BLaER1 treated with 17β-estradiol and CSF1 and Interleukin-3, amounts not matched to agents 10 nM and 100 nM (cell line): Measurements from ENCODE around the gene COL23A1.
"Not testable (repeated sequence)": the region's sequence is repeated elsewhere in the genome, so short reads cannot be mapped to it uniquely, and the experiment has no call there.

Experiments
- H3K27ac ChIP-seq, 11 experiments: shearing (Covaris generic); formaldehyde crosslinking; 2 replicates each; pipeline ENCODE4 v1.8.1; 2022
- H3K27me3 ChIP-seq, 11 experiments: shearing (Covaris generic); formaldehyde crosslinking; 2 replicates each; pipeline ENCODE4 v1.8.1; 2022
- H3K36me3 ChIP-seq, 11 experiments: shearing (Covaris generic); formaldehyde crosslinking; 2 replicates each; pipeline ENCODE4 v1.8.1; 2022
- H3K4me1 ChIP-seq, 10 experiments: shearing (Covaris generic); formaldehyde crosslinking; 2 replicates each; pipeline ENCODE4 v1.8.1; 2022
- H3K4me2 ChIP-seq, 11 experiments: shearing (Covaris generic); formaldehyde crosslinking; 2 replicates each; pipeline ENCODE4 v1.8.1; 2022
- H3K4me3 ChIP-seq, 10 experiments: shearing (Covaris generic); formaldehyde crosslinking; 2 replicates each; pipeline ENCODE4 v1.8.1; 2022
- H3K9ac ChIP-seq, 11 experiments: shearing (Covaris generic); formaldehyde crosslinking; 2 replicates each; pipeline ENCODE4 v1.8.1; 2022
- H3K9me3 ChIP-seq, 11 experiments: shearing (Covaris generic); formaldehyde crosslinking; replicated peaks in 1 of 11; 2 replicates each; pipeline ENCODE4 v1.8.1; 2022
- H4K20me1 ChIP-seq, 11 experiments: shearing (Covaris generic); formaldehyde crosslinking; 2 replicates each; pipeline ENCODE4 v1.8.1; 2022
- Cebpa-rat ChIP-seq, 11 experiments: shearing (Covaris generic); IDR thresholded peaks; 2 replicates each; pipeline ENCODE4 v1.8.1; 2022

The COL23A1 gene

GRCh38 chr5:178595750-178596149 lies 5.6 kb upstream of the COL23A1 start:
- no peak overlapping the region for H3K27ac ChIP-seq
- H3K9ac ChIP-seq, result no peak overlapping the region
- peaks cover 0 to 4% (median 2%) of the 10 kb centered on the region in 10 experiments; a peak in 7 of 20 replicates for H3K4me1 ChIP-seq
- H3K9me3 ChIP-seq, result peaks cover 38 to 63% (median 53%) of the 10 kb centered on the region in 11 experiments
- peaks cover 0 to 13% (median 0%) of the 10 kb centered on the region in 11 experiments; a peak in 4 of 22 replicates for H4K20me1 ChIP-seq
- no peak overlapping the region; a peak in 1 of 20 replicates for H3K4me3 ChIP-seq
- no peak for TF ChIP-seq Cebpa-rat (IDR thresholded peaks at IDR 0.05)
- H3K27me3 ChIP-seq, result peaks cover 16 to 26% (median 22%) of the 10 kb centered on the region in 11 experiments
- peaks cover 54 to 66% (median 64%) of the 10 kb centered on the region in 11 experiments for H3K36me3 ChIP-seq
- H3K4me2 ChIP-seq, result no peak overlapping the region

- H4K20me1 ChIP-seq, result peaks cover 0 to 16% (median 4%) of the 10 kb centered on the region in 11 experiments; a peak in 6 of 22 replicates
- no peak overlapping the region for H3K4me2 ChIP-seq
- peaks cover 48 to 60% (median 58%) of the 10 kb centered on the region in 11 experiments for H3K36me3 ChIP-seq
- peaks cover 22 to 32% (median 28%) of the 10 kb centered on the region in 11 experiments for H3K27me3 ChIP-seq
- TF ChIP-seq Cebpa-rat (IDR thresholded peaks at IDR 0.05), result no peak
- H3K9ac ChIP-seq, result no peak overlapping the region
- H3K4me1 ChIP-seq, result peaks cover 0 to 10% (median 8%) of the 10 kb centered on the region in 10 experiments; a peak in 12 of 20 replicates
- H3K27ac ChIP-seq, result no peak overlapping the region
- H3K4me3 ChIP-seq, result no peak overlapping the region; a peak in 1 of 20 replicates
- peaks cover 38 to 58% (median 50%) of the 10 kb centered on the region in 11 experiments for H3K9me3 ChIP-seq
Measured at GRCh38 chr5:178595150-178595549, 5.0 kb upstream of the COL23A1 start.

GRCh38 chr5:178590924-178591423 lies 781 bp upstream of the COL23A1 start:
- Histone ChIP-seq H3K4me1 (peaks cover 20 to 34% (median 20%) of the 10 kb centered on the region in 10 experiments), H3K36me3 (peaks cover 13 to 22% (median 20%) of the 10 kb centered on the region in 11 experiments), H3K9me3 (peaks cover 13 to 23% (median 21%) of the 10 kb centered on the region in 11 experiments), H3K9ac (0 out of 22 replicates have a peak overlapping the region, but pooled peaks of 3 of the 11 experiments have one; percentile 61 to 69 (median 65)), H3K27me3 (peaks cover 51 to 66% (median 59%) of the 10 kb centered on the region in 11 experiments), H4K20me1 (peaks cover 0 to 35% (median 19%) of the 10 kb centered on the region in 11 experiments; a peak in 10 of 22 replicates), H3K27ac (no peak overlapping the region), H3K4me2 (peak overlapping the region; percentile 91 to 100 (median 99)), H3K4me3 (peak overlapping the region in 5 of 10 experiments; percentile 63 to 73 (median 66); a peak in 6 of 20 replicates)
- TF ChIP-seq Cebpa-rat (IDR thresholded peaks at IDR 0.05), result no peak

- peaks cover 5 to 13% (median 12%) of the 10 kb centered on the region in 11 experiments; a peak in 21 of 22 replicates for H3K9me3 ChIP-seq
- peak overlapping the region; percentile 41 to 71 (median 65); a peak in 21 of 22 replicates for H3K9ac ChIP-seq
- peak overlapping the region; percentile 58 to 73 (median 67) for H3K4me3 ChIP-seq
- H3K27me3 ChIP-seq, result peaks cover 51 to 66% (median 59%) of the 10 kb centered on the region in 11 experiments
- H4K20me1 ChIP-seq, result peaks cover 0 to 35% (median 19%) of the 10 kb centered on the region in 11 experiments; a peak in 10 of 22 replicates
- H3K27ac ChIP-seq, result peak overlapping the region in 5 of 11 experiments; percentile 13 to 57 (median 39); a peak in 8 of 22 replicates
- peaks cover 0 to 8% (median 6%) of the 10 kb centered on the region in 11 experiments; a peak in 11 of 22 replicates for H3K36me3 ChIP-seq
- no peak for TF ChIP-seq Cebpa-rat (IDR thresholded peaks at IDR 0.05)
- H3K4me2 ChIP-seq, result peak overlapping the region; percentile 91 to 100 (median 99)
- H3K4me1 ChIP-seq, result peaks cover 20 to 34% (median 20%) of the 10 kb centered on the region in 10 experiments
Measured at GRCh38 chr5:178589180-178590140, 733 bp downstream of the COL23A1 start.

- H3K9me3 ChIP-seq, result peaks cover 5 to 8% (median 6%) of the 10 kb centered on the region in 11 experiments; a peak in 21 of 22 replicates
- peaks cover 20 to 34% (median 20%) of the 10 kb centered on the region in 10 experiments for H3K4me1 ChIP-seq
- TF ChIP-seq Cebpa-rat (IDR thresholded peaks at IDR 0.05), result no peak
- H3K9ac ChIP-seq, result no peak overlapping the region
- no peak overlapping the region for H3K27ac ChIP-seq
- H3K36me3 ChIP-seq, result peaks cover 0 to 2% (median 0%) of the 10 kb centered on the region in 11 experiments; a peak in 1 of 22 replicates
- H3K4me3 ChIP-seq, result peak overlapping the region in 4 of 10 experiments; percentile 66 to 73 (median 68); a peak in 5 of 20 replicates
- H3K4me2 ChIP-seq, result peak overlapping the region in 8 of 11 experiments; percentile 98 to 100 (median 99); a peak in 12 of 22 replicates
- peaks cover 51 to 66% (median 59%) of the 10 kb centered on the region in 11 experiments for H3K27me3 ChIP-seq
- H4K20me1 ChIP-seq, result peaks cover 0 to 35% (median 19%) of the 10 kb centered on the region in 11 experiments; a peak in 10 of 22 replicates
Measured at GRCh38 chr5:178588769-178589168, 1.4 kb downstream of the COL23A1 start.

GRCh38 chr5:178587763-178588611 lies 2.2 kb downstream of the COL23A1 start:
- Histone ChIP-seq H3K4me1 (peaks cover 20 to 34% (median 20%) of the 10 kb centered on the region in 10 experiments), H3K4me3 (no peak overlapping the region), H3K9ac (no peak overlapping the region), H3K9me3 (peaks cover 5 to 8% (median 6%) of the 10 kb centered on the region in 11 experiments; a peak in 21 of 22 replicates), H3K4me2 (peak overlapping the region in 5 of 11 experiments; percentile 15 to 100 (median 99); a peak in 9 of 22 replicates), H3K36me3 (no peaks in the 10 kb centered on the region), H4K20me1 (peaks cover 0 to 35% (median 19%) of the 10 kb centered on the region in 11 experiments; a peak in 10 of 22 replicates), H3K27me3 (peaks cover 51 to 63% (median 59%) of the 10 kb centered on the region in 11 experiments), H3K27ac (no peak overlapping the region)
- no peak for TF ChIP-seq Cebpa-rat (IDR thresholded peaks at IDR 0.05)

GRCh38 chr5:178586396-178586795 lies 3.8 kb downstream of the COL23A1 start:
- Histone ChIP-seq H3K9me3 (peaks cover 5 to 8% (median 6%) of the 10 kb centered on the region in 11 experiments; a peak in 21 of 22 replicates), H3K27ac (no peak overlapping the region), H3K4me3 (no peak overlapping the region), H4K20me1 (peaks cover 0 to 25% (median 12%) of the 10 kb centered on the region in 11 experiments; a peak in 9 of 22 replicates), H3K27me3 (peaks cover 40 to 47% (median 43%) of the 10 kb centered on the region in 11 experiments), H3K36me3 (no peaks in the 10 kb centered on the region), H3K4me2 (no peak overlapping the region), H3K9ac (no peak overlapping the region), H3K4me1 (peaks cover 20 to 34% (median 20%) of the 10 kb centered on the region in 10 experiments)
- no peak for TF ChIP-seq Cebpa-rat (IDR thresholded peaks at IDR 0.05)

- not testable (repeated sequence) for H3K9ac ChIP-seq, H3K4me3 ChIP-seq, H3K27ac ChIP-seq, H3K9me3 ChIP-seq, H3K4me2 ChIP-seq, H3K36me3 ChIP-seq
- H3K27me3 ChIP-seq, result peaks cover 30 to 37% (median 34%) of the 10 kb centered on the region in 11 experiments
- H3K4me1 ChIP-seq, result peaks cover 13 to 28% (median 17%) of the 10 kb centered on the region in 10 experiments
- peaks cover 0 to 22% (median 10%) of the 10 kb centered on the region in 11 experiments; a peak in 8 of 22 replicates for H4K20me1 ChIP-seq
Measured at GRCh38 chr5:178585421-178585820, 4.8 kb downstream of the COL23A1 start.
